Coronary artery (tissue), 2 donors: ENCODE data around the gene KATNIP.

ENCODE experiments used
- DNase-seq: peaks from one replicate; pipeline ENCODE4 v3.0.0-alpha.2; 2017; ENCODE audit warnings: low spot score
- H3K27ac ChIP-seq, 2 donors: fragments of 200-600 bp; sonication (generic); one replicate each; pipeline ENCODE4 v1.5.1; 2016 to 2019
- H3K4me3 ChIP-seq: fragments of 200-600 bp; sonication (generic); 2 replicates; pipeline ENCODE4 v1.5.1; 2016; ENCODE audit warnings: mild to moderate bottlenecking, moderate library complexity
- TF ChIP-seq, protein P1 (sequence below): fragments of 200-600 bp; sonication (generic); IDR thresholded peaks from one replicate; pipeline ENCODE4 v1.5.1; 2019; ENCODE audit warnings: antibody characterized with exemption

The KATNIP gene

DNA sequence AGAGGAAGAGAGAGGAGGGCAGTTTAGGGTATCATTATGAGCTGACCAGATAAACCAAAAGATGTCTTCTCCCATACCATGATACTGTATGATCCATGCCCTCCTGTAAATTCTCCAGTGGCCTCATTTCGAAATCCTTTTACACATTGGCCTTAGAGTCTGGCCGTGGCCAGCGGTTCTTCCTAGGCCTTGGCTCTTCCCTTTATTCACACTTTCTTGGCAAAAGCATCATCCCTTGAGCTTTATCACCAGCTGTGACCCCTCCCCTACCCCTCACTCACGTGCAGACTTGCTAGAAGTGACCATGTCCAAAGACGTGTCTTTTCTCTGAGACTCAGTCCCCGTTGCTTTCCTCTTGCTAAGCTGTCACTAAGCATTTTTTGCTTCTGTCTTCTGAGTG, 22.8 kb downstream of the KATNIP start:
- H3K27ac ChIP-seq, result no peak overlapping the region
- H3K4me3 ChIP-seq, result no peak overlapping the region
- DNase-seq, result no peak
- TF ChIP-seq, protein P1, sequence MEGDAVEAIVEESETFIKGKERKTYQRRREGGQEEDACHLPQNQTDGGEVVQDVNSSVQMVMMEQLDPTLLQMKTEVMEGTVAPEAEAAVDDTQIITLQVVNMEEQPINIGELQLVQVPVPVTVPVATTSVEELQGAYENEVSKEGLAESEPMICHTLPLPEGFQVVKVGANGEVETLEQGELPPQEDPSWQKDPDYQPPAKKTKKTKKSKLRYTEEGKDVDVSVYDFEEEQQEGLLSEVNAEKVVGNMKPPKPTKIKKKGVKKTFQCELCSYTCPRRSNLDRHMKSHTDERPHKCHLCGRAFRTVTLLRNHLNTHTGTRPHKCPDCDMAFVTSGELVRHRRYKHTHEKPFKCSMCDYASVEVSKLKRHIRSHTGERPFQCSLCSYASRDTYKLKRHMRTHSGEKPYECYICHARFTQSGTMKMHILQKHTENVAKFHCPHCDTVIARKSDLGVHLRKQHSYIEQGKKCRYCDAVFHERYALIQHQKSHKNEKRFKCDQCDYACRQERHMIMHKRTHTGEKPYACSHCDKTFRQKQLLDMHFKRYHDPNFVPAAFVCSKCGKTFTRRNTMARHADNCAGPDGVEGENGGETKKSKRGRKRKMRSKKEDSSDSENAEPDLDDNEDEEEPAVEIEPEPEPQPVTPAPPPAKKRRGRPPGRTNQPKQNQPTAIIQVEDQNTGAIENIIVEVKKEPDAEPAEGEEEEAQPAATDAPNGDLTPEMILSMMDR, result no peak

DNA sequence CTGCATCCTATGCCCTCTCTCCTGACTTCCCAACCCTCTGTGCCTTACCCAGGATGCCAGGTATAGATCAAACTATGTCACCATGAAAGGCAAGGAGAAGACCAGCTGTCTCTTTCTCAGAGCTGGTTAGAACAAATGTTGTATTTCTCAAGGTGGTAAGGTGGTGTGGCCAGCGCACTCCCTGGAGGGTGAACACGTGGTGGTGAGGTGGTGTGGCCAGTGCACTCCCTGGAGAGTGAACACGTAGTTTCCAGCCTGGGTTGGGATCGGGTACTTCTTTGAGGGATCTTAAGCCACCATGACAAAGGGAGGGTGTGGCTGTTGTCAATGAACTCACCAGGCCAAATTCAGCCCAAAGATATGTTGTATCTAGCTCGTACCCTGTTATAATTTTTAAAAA, 26.8 kb downstream of the KATNIP start:
- Histone ChIP-seq H3K27ac (no peak overlapping the region), H3K4me3 (no peak overlapping the region)
- TF ChIP-seq, protein P1, result no peak
- no peak for DNase-seq

DNA sequence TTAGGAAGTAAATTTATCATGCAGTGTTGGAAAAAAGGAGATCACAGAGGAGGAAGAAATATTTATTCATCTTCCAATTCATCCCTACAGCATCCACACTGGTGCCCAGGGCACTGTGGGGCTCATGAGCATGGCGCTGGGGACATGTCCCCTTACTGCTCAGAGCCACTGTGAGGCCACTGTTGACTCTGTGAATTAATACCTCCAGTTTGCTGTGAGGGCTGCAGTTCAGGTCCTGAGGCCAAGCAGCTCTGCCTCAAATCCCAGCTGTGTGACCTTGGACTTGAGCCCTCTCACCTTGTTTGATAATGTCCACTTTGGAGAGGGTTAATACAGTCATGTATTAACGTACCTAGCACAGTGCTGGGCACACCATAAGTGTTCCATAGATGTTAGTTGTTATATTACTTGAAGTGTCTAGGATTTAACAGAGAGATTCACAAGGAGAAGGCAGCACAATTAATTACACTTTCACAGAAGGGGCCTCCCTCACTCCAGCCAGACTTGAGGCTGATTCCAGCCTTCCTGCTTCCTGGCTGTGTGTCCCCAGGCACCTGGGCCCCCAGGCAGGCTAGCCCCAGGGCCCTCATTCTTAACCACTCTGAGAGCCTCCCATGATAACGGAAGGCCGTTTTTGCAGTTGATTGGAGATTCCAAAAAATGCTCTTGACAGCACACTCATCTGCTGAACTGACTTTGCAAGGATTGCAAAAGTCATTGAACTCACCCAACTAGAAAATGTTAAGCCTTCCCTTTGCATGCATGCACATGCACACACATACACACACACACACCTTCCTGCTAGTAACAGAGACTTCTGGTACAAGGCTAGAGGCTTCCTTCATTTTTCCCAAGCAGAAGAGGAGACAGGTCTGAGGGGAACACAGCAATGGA, 29.4 kb downstream of the KATNIP start:
- DNase-seq, result no peak
- no peak overlapping the region for H3K4me3 ChIP-seq
- TF ChIP-seq, protein P1, result no peak
- H3K27ac ChIP-seq, result peak overlapping the region in 1 of 2 donors; percentile 66

DNA sequence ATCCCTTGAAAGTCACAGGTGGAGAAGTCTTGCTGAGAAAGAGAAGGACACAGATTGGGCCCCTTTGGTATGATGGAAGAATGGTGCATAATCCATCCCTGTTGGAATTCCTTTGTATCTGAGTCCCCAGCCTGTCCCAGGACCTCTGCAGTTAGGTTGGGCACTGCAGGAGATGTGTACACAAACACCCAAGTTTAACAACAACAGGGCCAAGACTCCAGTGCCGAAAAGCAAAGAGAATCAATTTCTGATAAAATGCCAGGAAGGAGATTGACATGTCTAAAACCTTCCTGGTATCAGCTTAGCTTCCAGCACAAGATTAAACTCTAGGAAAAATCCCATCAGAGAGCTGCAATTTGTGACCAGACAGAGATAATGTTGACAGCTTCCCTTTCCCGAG, 32.9 kb downstream of the KATNIP start:
- H3K27ac ChIP-seq, result no peak overlapping the region
- no peak for DNase-seq
- no peak overlapping the region for H3K4me3 ChIP-seq
- TF ChIP-seq, protein P1, result no peak

DNA sequence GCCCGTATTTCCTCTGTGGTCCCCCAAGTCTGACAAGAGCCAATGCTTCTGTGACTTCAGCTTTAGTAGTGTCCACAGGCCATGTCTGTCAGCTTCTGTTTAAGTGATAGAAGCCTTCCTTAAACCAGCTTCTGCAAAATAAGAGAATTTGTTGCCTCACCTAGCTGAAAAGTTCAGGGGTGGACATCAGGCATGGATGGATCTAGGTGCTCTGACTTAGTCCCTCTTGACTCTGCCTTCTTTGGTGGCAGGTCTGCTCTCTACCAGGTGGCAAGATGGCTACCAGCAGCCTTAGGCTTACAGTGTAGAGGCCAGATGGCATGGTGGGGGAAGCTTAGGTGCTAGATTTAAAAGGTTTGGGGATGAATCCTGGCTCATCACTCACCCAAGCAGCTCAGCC, 33.7 kb downstream of the KATNIP start:
- TF ChIP-seq, protein P1, result no peak
- DNase-seq, result no peak
- Histone ChIP-seq H3K4me3 (no peak overlapping the region), H3K27ac (no peak overlapping the region)

DNA sequence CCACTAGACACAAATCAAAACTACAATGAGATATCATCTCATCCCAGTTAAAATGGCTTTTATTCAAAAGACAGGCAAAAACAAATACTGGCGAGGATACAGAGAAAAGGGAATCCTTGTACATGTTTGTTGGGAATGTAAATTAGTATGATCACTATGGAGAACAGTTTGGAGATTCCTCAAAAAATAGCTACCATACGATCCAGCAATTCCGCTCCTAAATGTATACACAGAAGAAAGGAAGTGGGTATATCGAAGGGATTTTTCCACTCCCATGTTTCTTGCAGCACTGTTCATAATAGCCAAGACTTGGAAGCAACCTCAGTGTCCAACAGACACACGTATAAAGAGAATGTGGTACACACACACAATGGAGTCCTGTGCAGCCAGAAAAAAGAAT, 35.3 kb downstream of the KATNIP start:
- TF ChIP-seq, protein P1, result no peak
- no peak for DNase-seq
- no peak overlapping the region for H3K4me3 ChIP-seq
- no peak overlapping the region for H3K27ac ChIP-seq

DNA sequence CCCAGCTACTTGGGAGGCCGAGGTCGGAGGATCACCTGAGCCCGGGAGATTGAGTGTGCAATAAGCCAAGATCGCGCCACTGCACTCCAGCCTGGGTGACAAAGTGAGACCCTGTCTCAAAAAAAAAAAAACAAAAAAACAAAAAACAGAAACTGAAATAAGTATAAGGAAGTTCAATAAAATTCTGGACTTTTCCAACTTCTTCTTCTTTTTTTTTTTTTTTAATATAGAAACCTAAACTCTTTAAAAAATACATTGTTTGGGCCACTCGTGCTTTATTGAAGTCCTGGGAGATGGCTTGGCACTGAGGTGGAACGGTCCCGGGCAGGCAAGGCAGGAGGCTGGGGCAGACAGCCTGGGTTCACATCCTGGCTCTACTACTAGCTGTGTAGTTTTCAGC, 36.8 kb downstream of the KATNIP start:
- DNase-seq, result no peak
- TF ChIP-seq, protein P1, result no peak
- Histone ChIP-seq H3K4me3 (no peak overlapping the region), H3K27ac (no peak overlapping the region)
